Activated CD4-positive, alpha-beta T cell treated with anti-CD3 and anti-CD28 coated beads, Interleukin-2, amount 10 ng/mL, durations not matched to agents 7 days and 5 days (primary cell): ENCODE data around the gene TBC1D22B. TPM values are rescaled to one million over a fixed set of nuclear protein-coding genes. Genes with fewer than 3 reads are reported as not detected.
"Not testable (repeated sequence)": the region's sequence is repeated elsewhere in the genome, so short reads cannot be mapped to it uniquely, and the experiment has no call there.

Experiments
- CTCF ChIA-PET: fragments of 350-600 bp; sonication (Branson Sonifier 250); formaldehyde crosslinking; loops from one replicate; lab custom pipeline; 2021; ENCODE audit warnings: antibody characterized with exemption; lab: Charles Lee
- POLR2A ChIA-PET: fragments of 350-600 bp; sonication (Branson Sonifier 250); formaldehyde crosslinking; loops from one replicate; lab custom pipeline; 2021; ENCODE audit warnings: antibody characterized with exemption; lab: Charles Lee
- DNase-seq: peaks from one replicate; pipeline ENCODE4 v3.0.0-alpha.2; 2020
- H3K27ac Mint-ChIP-seq: one replicate; pipeline ENCODE4 v1.8.0; 2021; ENCODE audit warnings: mild to moderate bottlenecking, moderate library complexity, mixed read lengths
- H3K27me3 Mint-ChIP-seq: one replicate; pipeline ENCODE4 v1.8.0; 2021; ENCODE audit warnings: mixed read lengths
- H3K36me3 Mint-ChIP-seq: one replicate; pipeline ENCODE4 v1.8.0; 2021; ENCODE audit warnings: low read depth, mixed read lengths
- H3K4me1 Mint-ChIP-seq: one replicate; pipeline ENCODE4 v1.8.0; 2021; ENCODE audit warnings: mixed read lengths
- H3K4me3 Mint-ChIP-seq: one replicate; pipeline ENCODE4 v1.8.0; 2021; ENCODE audit warnings: mild to moderate bottlenecking, moderate library complexity, mixed read lengths
- H3K9me3 Mint-ChIP-seq: one replicate; pipeline ENCODE4 v1.8.0; 2021; ENCODE audit warnings: mixed read lengths
- total RNA-seq, 2 experiments: library from RNA; stranded (reverse); gene quantifications; one replicate each; pipeline ENCODE4 v1.2.3, GENCODE V29; 2021

TBC1D22B gene
- total RNA-seq, 2 experiments from 2014 or later = 15.3 to 16.6 TPM

DNA sequence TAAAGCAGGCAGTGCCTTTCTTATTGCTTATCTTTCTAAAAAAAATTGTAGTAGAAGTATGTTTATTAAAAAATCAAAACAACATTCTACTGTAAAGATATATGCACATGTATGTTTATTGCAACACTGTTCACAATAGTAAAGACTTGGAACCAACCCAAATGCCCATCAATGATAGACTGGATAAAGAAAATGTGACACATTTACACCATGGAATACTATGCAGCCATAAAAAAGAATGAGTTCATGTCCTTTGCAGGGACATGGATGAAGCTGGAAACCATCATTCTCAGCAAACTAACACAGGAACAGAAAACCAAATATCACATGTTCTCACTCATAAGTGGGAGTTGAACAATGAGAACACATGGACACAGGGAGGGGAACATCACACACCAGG is 40.1 kb downstream of the TBC1D22B start:
- H3K9me3 Mint-ChIP-seq, POLR2A ChIA-PET, DNase-seq, H3K27me3 Mint-ChIP-seq, H3K4me3 Mint-ChIP-seq, H3K4me1 Mint-ChIP-seq, H3K27ac Mint-ChIP-seq: not testable (repeated sequence)
- H3K36me3 Mint-ChIP-seq = peaks cover 52% of the 10 kb centered on the region
- CTCF ChIA-PET = interaction anchor here (0.7 to 0.9 kb wide), 2 partner anchors 28 to 279 kb away, joined by 3 read pairs; no protein-coding TSS in a partner anchor

DNA sequence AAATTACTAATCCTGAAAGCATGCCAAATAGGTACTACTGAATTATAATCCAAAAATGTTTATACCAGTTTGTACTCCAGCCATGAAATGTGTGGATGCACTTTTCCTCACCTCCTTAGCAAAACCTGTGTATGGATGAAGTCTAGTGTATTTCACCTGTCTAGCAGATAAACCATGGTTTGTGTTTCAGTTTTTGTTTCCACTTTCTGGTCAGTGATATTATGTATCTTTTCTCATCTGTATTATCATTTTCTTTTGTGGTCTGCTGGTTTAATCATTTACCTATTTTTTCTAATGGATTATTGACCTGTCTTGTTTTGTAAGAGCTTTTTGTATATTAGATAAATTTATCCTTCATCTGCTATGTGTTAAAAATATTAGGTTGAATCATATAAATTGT is 41.4 kb downstream of the TBC1D22B start:
- DNase-seq = no peak
- ChIA-PET CTCF (interaction anchor here (0.7 to 1.5 kb wide), 2 partner anchors 16 to 1335 kb away, joined by 4 to 6 read pairs; no protein-coding TSS in a partner anchor), POLR2A (no interaction called here)
- Mint-ChIP-seq H3K36me3 (peaks cover 55% of the 10 kb centered on the region), H3K4me1 (peaks cover 12% of the 10 kb centered on the region), H3K9me3 (peaks cover 4% of the 10 kb centered on the region), H3K27me3 (no peaks in the 10 kb centered on the region), H3K27ac (no peak overlapping the region), H3K4me3 (no peak overlapping the region)

DNA sequence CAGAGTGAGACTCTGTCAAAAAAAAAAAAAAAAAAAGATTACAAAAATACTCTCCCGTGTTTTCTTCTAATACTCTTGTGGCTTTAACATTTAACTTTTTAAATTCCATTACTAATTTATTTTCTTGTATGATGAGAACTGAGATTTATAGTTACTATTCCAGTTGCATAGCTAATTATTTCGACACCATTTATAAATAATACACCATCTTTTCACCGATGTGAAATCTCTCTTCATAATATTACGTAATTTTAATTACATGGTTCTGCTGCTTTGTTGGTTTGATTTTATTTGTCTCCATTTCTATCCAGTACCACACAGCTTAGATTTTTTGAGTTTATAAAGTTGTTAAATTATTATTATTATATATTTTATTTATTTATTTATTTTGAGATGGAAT is 42.4 kb downstream of the TBC1D22B start:
- H3K27ac Mint-ChIP-seq = no peak overlapping the region
- ChIA-PET CTCF (interaction anchor here (0.6 to 1.5 kb wide), 2 partner anchors 15 to 67 kb away, joined by 3 to 6 read pairs; no protein-coding TSS in a partner anchor), POLR2A (no interaction called here)
- no peak for DNase-seq
- peaks cover 58% of the 10 kb centered on the region for H3K36me3 Mint-ChIP-seq
- peaks cover 15% of the 10 kb centered on the region for H3K4me1 Mint-ChIP-seq
- H3K4me3 Mint-ChIP-seq = no peak overlapping the region
- H3K27me3 Mint-ChIP-seq = no peaks in the 10 kb centered on the region
- H3K9me3 Mint-ChIP-seq = peaks cover 4% of the 10 kb centered on the region

DNA sequence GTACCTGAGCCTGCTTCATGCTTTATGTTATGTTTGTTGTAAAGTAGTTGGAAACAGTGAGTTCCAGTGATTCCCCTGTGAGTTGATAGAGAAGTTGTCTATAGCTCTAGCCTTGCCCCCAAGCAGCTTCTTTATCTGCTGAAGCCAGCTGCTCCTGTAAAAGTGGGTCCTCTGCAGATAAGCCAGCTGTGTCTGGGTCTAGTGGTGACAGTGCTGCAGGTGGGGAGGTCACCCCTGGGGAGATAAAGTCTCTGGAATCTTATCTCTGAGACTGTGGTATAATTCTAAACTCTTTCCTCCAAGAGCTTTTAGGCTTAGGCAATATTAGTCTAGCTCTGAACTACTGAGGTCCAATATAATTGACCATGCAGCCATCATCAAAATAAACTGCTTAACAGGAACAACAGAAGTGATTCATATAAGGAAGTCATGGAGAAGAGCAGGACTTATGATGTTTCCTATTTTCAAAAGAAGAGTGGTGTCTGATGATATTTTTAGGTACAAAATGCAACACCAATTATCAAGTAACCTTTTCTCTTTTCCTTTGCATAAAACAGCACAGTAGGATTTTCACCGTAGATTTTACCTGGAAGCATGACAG is 44.6 kb downstream of the TBC1D22B start:
- POLR2A ChIA-PET = no interaction called here
- Mint-ChIP-seq H3K4me1 (peaks cover 19% of the 10 kb centered on the region), H3K9me3 (no peaks in the 10 kb centered on the region), H3K27ac (no peak overlapping the region), H3K36me3 (peaks cover 52% of the 10 kb centered on the region), H3K27me3 (no peaks in the 10 kb centered on the region), H3K4me3 (no peak overlapping the region)
- CTCF ChIA-PET = interaction anchor here (1.2 to 2.4 kb wide), 3 partner anchors 10 to 284 kb away, joined by 3 to 9 read pairs (median 4); no protein-coding TSS in a partner anchor
- DNase-seq = no peak

- no peak for DNase-seq
- Mint-ChIP-seq H3K9me3 (no peaks in the 10 kb centered on the region), H3K36me3 (peaks cover 45% of the 10 kb centered on the region), H3K27ac (peak overlapping the region; percentile 38), H3K4me3 (no peak overlapping the region), H3K4me1 (peaks cover 19% of the 10 kb centered on the region), H3K27me3 (no peaks in the 10 kb centered on the region)
- POLR2A ChIA-PET = no interaction called here
- CTCF ChIA-PET = interaction anchor here (0.6 to 2.4 kb wide), 6 partner anchors 8 to 285 kb away, joined by 3 to 9 read pairs (median 4); no protein-coding TSS in a partner anchor
These were observed 45.6 kb downstream of the TBC1D22B start for GRCh38 chr6:37303091-37303660.

DNA sequence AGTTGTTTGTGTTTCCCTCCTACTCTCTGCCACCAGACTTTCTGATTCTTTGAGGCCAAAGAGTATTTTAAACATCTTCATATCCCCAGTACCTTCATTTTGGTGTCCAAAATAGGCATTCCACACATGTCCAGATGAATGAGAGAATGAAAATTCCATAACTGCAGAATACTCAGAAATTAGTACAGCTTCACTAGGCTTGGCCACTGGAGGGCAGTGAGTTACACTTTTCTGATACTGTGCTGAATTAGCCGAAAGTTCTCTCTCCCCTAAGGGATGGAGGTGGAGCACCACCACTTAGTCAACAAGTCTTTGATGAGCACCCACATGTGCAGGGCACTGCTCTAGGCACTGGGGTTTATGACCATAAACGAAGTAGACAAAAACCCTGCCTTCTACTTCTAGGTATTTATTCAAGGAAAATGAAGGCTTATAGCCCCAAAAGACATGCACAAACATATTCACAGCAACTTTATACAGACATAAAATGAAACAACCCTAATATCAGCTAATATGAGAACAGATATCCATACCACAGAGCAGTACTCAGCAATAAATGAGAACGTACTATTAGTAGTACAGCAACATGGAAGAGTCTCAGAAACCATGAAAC is 46.4 kb downstream of the TBC1D22B start:
- DNase-seq = peak; percentile 36
- CTCF ChIA-PET = interaction anchor here (1.1 to 2.4 kb wide), 4 partner anchors 9 to 22 kb away, joined by 3 to 9 read pairs (median 4); no protein-coding TSS in a partner anchor
- no peak overlapping the region for H3K4me3 Mint-ChIP-seq

DNA sequence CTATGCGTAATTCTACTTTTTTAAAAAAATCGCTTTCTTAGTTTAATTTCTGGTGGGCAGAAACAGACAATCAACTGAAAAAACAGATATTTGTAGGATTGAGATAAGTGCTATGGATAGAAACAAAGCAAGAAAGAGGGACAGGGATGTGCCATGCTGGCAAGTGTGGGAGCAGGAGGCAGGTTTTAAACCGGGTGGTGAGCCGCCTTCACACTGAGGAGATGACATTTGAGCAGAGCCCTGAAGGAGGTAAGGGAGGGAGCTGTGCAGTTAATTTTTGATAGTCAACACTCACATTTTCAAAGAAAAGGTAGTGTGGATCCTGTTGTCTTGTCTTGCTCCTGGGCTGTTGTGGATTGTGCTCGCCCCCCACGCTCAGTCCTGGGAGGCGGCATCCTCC is 47.2 kb downstream of the TBC1D22B start:
- Mint-ChIP-seq H3K4me3 (no peak overlapping the region), H3K27me3 (no peaks in the 10 kb centered on the region), H3K4me1 (peaks cover 19% of the 10 kb centered on the region), H3K9me3 (no peaks in the 10 kb centered on the region), H3K27ac (no peak overlapping the region), H3K36me3 (peaks cover 48% of the 10 kb centered on the region)
- DNase-seq = no peak
- ChIA-PET CTCF (interaction anchor here (2.4 kb wide), 1 partner anchor 10 kb away, joined by 11 read pairs; no protein-coding TSS in a partner anchor), POLR2A (no interaction called here)

More for the DNA sequence above, 46.4 kb downstream of the TBC1D22B start:
- Mint-ChIP-seq H3K27ac (no peak overlapping the region), H3K36me3 (peaks cover 47% of the 10 kb centered on the region), H3K9me3 (no peaks in the 10 kb centered on the region), H3K27me3 (no peaks in the 10 kb centered on the region), H3K4me1 (peaks cover 19% of the 10 kb centered on the region)
- POLR2A ChIA-PET = no interaction called here

DNA sequence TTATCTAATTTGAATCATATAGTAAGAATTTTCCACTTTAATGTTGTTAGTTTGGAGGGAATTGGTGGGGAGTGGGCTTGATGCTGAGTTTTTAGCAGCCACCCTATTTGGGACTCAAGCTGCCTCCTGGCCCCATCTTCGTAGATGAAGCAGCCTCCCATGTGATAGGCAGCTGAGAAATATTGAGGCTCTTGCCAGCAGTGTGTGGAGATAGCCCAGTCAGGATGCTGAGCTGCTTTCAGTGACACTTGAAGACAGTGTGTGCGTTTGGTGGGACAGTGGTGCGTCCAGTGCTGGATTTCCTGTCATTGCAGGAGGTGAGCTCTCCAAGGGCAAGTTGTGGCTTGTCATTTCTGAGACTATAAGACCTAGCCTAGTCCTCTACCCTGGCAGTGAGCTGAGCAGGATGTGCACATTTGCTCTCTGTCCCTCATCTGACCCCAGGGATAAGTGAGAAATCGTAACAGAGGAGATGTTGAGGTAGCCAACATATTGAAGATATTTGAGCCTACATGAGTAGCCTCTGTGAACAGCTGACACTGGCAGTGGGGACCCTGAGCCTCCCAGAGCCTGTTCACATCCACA is 48.4 kb downstream of the TBC1D22B start:
- Mint-ChIP-seq H3K27me3 (no peaks in the 10 kb centered on the region), H3K9me3 (no peaks in the 10 kb centered on the region), H3K27ac (no peak overlapping the region), H3K4me1 (peaks cover 20% of the 10 kb centered on the region), H3K36me3 (peaks cover 45% of the 10 kb centered on the region), H3K4me3 (no peak overlapping the region)
- ChIA-PET POLR2A (no interaction called here), CTCF (interaction anchor here (1.0 to 2.4 kb wide), 3 partner anchors 9 to 284 kb away, joined by 3 to 11 read pairs (median 3); no protein-coding TSS in a partner anchor)
- no peak for DNase-seq

GRCh38 chr6:37306624-37307222 is 49.2 kb downstream of the TBC1D22B start:
- no peak for DNase-seq
- ChIA-PET CTCF (interaction anchor here (1.1 to 2.4 kb wide), 2 partner anchors 8 to 285 kb away, joined by 3 to 11 read pairs; no protein-coding TSS in a partner anchor), POLR2A (no interaction called here)
- Mint-ChIP-seq H3K4me3 (no peak overlapping the region), H3K36me3 (peaks cover 40% of the 10 kb centered on the region), H3K4me1 (peaks cover 28% of the 10 kb centered on the region), H3K27ac (no peak overlapping the region), H3K9me3 (no peaks in the 10 kb centered on the region), H3K27me3 (no peaks in the 10 kb centered on the region)

DNA sequence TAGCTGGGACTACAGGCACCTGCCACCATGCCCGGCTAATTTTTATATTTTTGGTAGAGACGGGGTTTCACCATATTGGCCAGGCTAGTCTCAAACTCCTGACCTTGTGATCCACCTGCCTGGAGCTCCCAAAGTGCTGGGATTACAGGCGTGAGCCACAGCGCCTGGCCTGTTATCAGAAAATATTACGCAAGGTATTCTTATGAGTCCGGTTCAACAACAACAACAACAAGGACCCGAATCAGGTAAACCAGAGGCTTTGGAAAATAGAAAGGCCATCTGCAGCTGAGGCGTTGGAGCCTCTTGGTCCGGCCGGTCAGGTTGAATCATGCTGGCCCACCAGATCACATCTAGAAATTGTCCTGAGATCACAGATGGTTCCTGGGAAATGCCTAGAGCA is 49.9 kb downstream of the TBC1D22B start:
- H3K27me3 Mint-ChIP-seq, DNase-seq, H3K4me3 Mint-ChIP-seq, H3K27ac Mint-ChIP-seq, POLR2A ChIA-PET, H3K9me3 Mint-ChIP-seq: not testable (repeated sequence)
- H3K4me1 Mint-ChIP-seq = peaks cover 32% of the 10 kb centered on the region
- CTCF ChIA-PET = interaction anchor here (1.0 to 1.5 kb wide), 3 partner anchors 9 to 32 kb away, joined by 3 to 5 read pairs (median 3); no protein-coding TSS in a partner anchor
- H3K36me3 Mint-ChIP-seq = peaks cover 36% of the 10 kb centered on the region

DNA sequence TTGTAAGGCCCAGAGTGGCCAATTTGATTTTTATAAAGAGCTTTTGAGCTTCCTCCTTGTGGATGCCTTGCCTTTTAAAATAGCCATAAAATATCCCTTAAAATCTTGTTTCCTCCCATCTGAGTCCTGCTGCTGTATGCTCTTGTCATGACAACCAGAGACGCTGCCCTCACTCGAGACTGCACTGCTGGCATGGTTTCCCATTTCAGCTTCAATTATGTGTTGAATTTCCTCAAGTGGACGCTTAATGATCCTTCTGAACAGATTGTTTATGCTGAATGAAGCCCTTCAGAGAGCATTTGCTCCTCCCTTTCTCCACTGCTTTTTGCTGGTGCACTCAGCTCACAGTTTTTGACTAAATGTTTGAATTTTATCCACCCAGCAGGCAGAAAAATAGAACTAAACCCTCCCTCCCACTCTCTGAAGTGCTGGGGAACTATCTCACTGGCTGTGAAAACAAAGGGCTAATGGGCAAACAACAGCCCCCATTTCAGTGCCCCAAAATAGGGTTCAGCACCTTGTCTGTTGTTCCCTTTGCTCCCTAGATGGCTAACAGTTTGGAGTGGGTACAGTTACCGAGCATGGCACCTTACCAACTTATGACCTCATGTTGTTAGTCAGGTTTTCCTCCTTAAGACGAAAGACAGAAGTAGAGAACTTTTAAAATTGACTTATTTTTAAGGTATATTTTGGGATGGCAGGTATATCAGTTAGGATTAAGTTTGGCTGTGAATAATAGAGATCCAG is 50.7 kb downstream of the TBC1D22B start:
- Mint-ChIP-seq H3K27ac (no peak overlapping the region), H3K4me1 (peaks cover 27% of the 10 kb centered on the region), H3K36me3 (peaks cover 37% of the 10 kb centered on the region), H3K9me3 (no peaks in the 10 kb centered on the region), H3K4me3 (no peak overlapping the region), H3K27me3 (no peaks in the 10 kb centered on the region)
- ChIA-PET POLR2A (no interaction called here), CTCF (interaction anchor here (0.6 to 1.5 kb wide), 4 partner anchors 8 to 112 kb away, joined by 3 to 5 read pairs (median 3); no protein-coding TSS in a partner anchor)
- DNase-seq = no peak
